A549 (cell line): Measurements from ENCODE around the gene PPTC7. TPM values are rescaled to one million over a fixed set of nuclear protein-coding genes. Genes with fewer than 3 reads are reported as not detected.
"Not testable (repeated sequence)": the region's sequence is repeated elsewhere in the genome, so short reads cannot be mapped to it uniquely, and the experiment has no call there.

Experiments used
- ATAC-seq, 2 experiments: fragments of 200-7000 bp in 1 of 2; fragments of >200 bp in 1 of 2; cut with Nextera tagmentation in 1 of 2; cut with Tn5 transposase in 1 of 2; 3 replicates each; pipeline versions ENCODE4 v1.8.0 to v1.9.1; 2018 to 2020; ENCODE audit warnings: mild to moderate bottlenecking in 1 of 2, moderate library complexity in 1 of 2
- CTCF ChIA-PET: fragments of 300-600 bp; sonication (Branson Sonifier 250); formaldehyde crosslinking; extraction: SDS; loops from one replicate; lab custom pipeline; 2021; ENCODE audit warnings: antibody characterized with exemption, inconsistent platforms; lab: Yijun Ruan, JAX
- POLR2A ChIA-PET: fragments of 350-600 bp; formaldehyde crosslinking; extraction: SDS; loops from one replicate; lab custom pipeline; 2021; ENCODE audit warnings: antibody characterized with exemption, inconsistent platforms; lab: Yijun Ruan, JAX
- DNase-seq, 2 experiments: peaks; one replicate each; pipeline versions ENCODE4 v3.0.0 to v3.0.0-alpha.2; 2011 to 2016; ENCODE audit warnings: low read depth in 1 of 2, low spot score in 1 of 2
- FAIRE-seq: peaks from 2 replicates; lab custom pipeline; 2011; peaks lifted over from hg19 to GRCh38; lab: Jason Lieb, UNC
- H3K27ac ChIP-seq, 2 experiments: fragments of >200 bp; sonication (Bioruptor Twin); formaldehyde crosslinking; 3 replicates each; pipeline ENCODE4 v1.5.1; 2016 to 2017
- H3K4me1 ChIP-seq: fragments of >200 bp; sonication (Bioruptor Twin); formaldehyde crosslinking; 3 replicates; pipeline ENCODE4 v1.6.1; 2016
- H3K4me2 ChIP-seq: fragments of >200 bp; sonication (Bioruptor Twin); formaldehyde crosslinking; 3 replicates; pipeline ENCODE4 v1.6.1; 2016
- H3K4me3 ChIP-seq: fragments of >200 bp; sonication (Bioruptor Twin); formaldehyde crosslinking; 3 replicates; pipeline ENCODE4 v1.5.1; 2016
- H3K9me3 ChIP-seq: fragments of >200 bp; sonication (Bioruptor Twin); formaldehyde crosslinking; 3 replicates; pipeline ENCODE4 v1.6.1; 2016
- CBX2 ChIP-seq: fragments of 200-600 bp; sonication (generic); IDR thresholded peaks from 2 replicates; pipeline ENCODE4 v1.6.1; 2016; ENCODE audit warnings: low read depth, mild to moderate bottlenecking, borderline replicate concordance
- CHD4 ChIP-seq: fragments of 200-600 bp; sonication (generic); IDR thresholded peaks from 2 replicates; pipeline ENCODE4 v1.6.1; 2016; ENCODE audit warnings: antibody characterized with exemption, mild to moderate bottlenecking, borderline replicate concordance
- FOXS1 ChIP-seq: fragments of 250-450 bp; sonication (Bioruptor Pico); IDR thresholded peaks from 2 replicates; pipeline ENCODE4 v1.5.0; 2020; ENCODE audit warnings: mild to moderate bottlenecking, moderate library complexity
- KDM1A ChIP-seq: fragments of 200-600 bp; sonication (generic); IDR thresholded peaks from 2 replicates; pipeline ENCODE4 v1.6.1; 2016; ENCODE audit warnings: low read depth, mild to moderate bottlenecking
- MAFK ChIP-seq: fragments of 450-650 bp; IDR thresholded peaks from 2 replicates; pipeline ENCODE4 v1.6.1; 2014; ENCODE audit not compliant: partially characterized antibody
- MAZ ChIP-seq: fragments of 150-350 bp; IDR thresholded peaks from 2 replicates; pipeline ENCODE4 v1.6.1; 2014; ENCODE audit warnings: antibody characterized with exemption, low read depth, low read length, borderline replicate concordance
- NR3C1 ChIP-seq: fragments of >200 bp; sonication (Bioruptor Twin); formaldehyde crosslinking; IDR thresholded peaks from 3 replicates; pipeline ENCODE4 v1.6.1; 2017
- PHF8 ChIP-seq: fragments of 200-600 bp; sonication (generic); IDR thresholded peaks from 2 replicates; pipeline ENCODE4 v1.6.1; 2016; ENCODE audit warnings: low read depth, mild to moderate bottlenecking, antibody characterized with exemption, moderate library complexity, borderline replicate concordance
- RARB ChIP-seq: fragments of 250-450 bp; sonication (Bioruptor Pico); IDR thresholded peaks from 2 replicates; pipeline ENCODE4 v1.8.0; 2021; ENCODE audit warnings: mild to moderate bottlenecking, moderate library complexity
- WGBS: methylation state at CpG from one replicate; pipeline ENCODE4 v1.1.6; 2017; ENCODE audit errors: missing lambda C conversion rate; 5-methylcytosine and 5-hydroxymethylcytosine counted together
- polyA plus RNA-seq, 4 experiments: library from polyadenylated mRNA; depleted of rRNA in 3 of 4; stranded (reverse); fragments of >200 nt; fragmentation: RNase III in 1 of 4; extraction: RNeasy Plus Mini Kit Qiagen cat#74134 plus additional on column Dnase treatment in 1 of 4; gene quantifications; 2 replicates in 3 of 4; 3 replicates in 1 of 4; pipeline ENCODE4 v1.2.3, GENCODE V29; 2011 to 2017
- TF ChIP-seq, protein P1 (sequence below): fragments of 450-650 bp; IDR thresholded peaks from 2 replicates; pipeline ENCODE4 v1.6.1; 2014; ENCODE audit warnings: antibody characterized with exemption

Gene PPTC7
- polyA plus RNA-seq, 2 of the 4 experiments (the other 2 are of a cell fraction) = 15.1 to 30.3 TPM

DNA sequence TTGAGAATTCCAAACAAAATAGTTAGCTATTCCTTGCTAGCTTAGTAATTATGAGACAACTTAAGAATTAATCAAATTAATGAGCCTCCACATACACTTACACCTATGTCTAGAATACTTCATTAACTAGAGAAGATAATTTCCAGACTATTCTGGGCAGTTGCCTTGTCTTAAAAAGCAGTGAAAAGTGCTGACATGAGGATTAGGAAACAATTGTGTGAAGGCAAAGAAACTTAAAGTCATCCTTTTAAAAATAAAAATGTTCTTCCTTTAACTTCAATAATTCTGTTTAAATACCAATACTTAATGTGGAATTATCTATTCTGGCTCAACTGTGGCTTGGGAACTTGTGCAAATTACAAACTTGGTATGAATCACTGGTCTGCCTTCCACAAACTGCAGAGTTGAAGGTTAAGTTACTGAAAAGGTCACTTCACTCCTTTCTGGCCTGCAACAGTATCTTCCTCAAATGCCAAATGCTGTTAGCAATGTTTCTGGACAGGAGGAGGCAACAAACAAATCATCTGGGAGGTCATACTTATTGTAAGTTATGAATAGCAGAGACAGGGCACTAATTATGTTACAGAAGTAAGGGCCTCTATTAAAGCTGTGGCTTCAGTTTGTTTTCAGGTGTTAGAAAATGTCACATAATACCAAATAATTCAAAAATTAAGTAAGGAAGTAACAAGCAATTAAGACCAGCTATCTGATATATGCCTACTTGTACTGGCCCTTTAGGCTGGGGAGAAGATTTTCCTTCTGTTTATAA lies 19.2 kb downstream of the PPTC7 start:
- DNase-seq = no peak
- POLR2A ChIA-PET = interaction anchor here (0.6 kb wide), 2 partner anchors 114 to 214 kb away, joined by 3 read pairs; partner anchors contain the start of gene ARPC3

DNA sequence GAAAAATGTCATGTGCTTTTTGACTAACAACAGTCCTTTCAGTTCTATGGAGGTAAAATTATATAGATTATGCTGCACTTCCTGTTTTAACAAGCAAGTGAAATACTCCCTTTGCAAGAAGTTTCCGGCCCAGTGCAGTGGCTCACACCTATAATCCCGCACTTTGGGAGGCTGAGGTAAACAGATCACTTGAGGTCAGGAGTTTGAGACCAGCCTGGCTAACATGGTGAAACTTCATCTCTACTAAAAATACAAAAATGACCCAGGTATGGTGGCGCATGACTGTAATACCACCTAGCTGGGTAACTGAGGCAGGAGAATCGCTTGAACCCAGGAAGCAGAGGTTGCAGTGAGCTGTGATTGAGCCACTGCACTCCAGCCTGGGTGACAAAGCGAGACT lies 20.7 kb downstream of the PPTC7 start:
- H3K4me3 ChIP-seq, POLR2A ChIA-PET, DNase-seq, ATAC-seq, H3K9me3 ChIP-seq, FAIRE-seq: not testable (repeated sequence)
- 76% methylated on average over 5 of the region's 5 CpGs for WGBS
- Histone ChIP-seq H3K27ac (peak overlapping the region; percentile 27 to 73; a peak in 4 of 6 replicates), H3K4me2 (peak overlapping the region; percentile 64), H3K4me1 (peaks cover 61% of the 10 kb centered on the region)
- CTCF ChIA-PET = interaction anchor here (1.2 to 1.5 kb wide), 3 partner anchors 11 to 112 kb away, joined by 4 to 5 read pairs (median 4); partner anchors contain the start of gene ARPC3

More for the DNA sequence above, 19.2 kb downstream of the PPTC7 start:
- TF ChIP-seq PHF8 (no peak), MAZ (no peak), MAFK (peak; percentile 89)
- Histone ChIP-seq H3K9me3 (peaks cover 4% of the 10 kb centered on the region; the same call in 1 of the 3 replicates), H3K4me1 (peaks cover 61% of the 10 kb centered on the region), H3K4me2 (peak overlapping the region; percentile 63), H3K4me3 (no peak overlapping the region; the same call in 2 of the 3 replicates), H3K27ac (peak overlapping the region; percentile 28 to 51; a peak in 3 of 6 replicates)
- CTCF ChIA-PET = interaction anchor here (0.5 to 1.9 kb wide), 6 partner anchors 12 to 483 kb away, joined by 3 to 10 read pairs (median 4); no protein-coding TSS in a partner anchor
- 0 out of 6 replicates have a peak, but pooled peaks of 1 of the 2 experiments have one; percentile 8 for ATAC-seq
- no peak for FAIRE-seq

DNA sequence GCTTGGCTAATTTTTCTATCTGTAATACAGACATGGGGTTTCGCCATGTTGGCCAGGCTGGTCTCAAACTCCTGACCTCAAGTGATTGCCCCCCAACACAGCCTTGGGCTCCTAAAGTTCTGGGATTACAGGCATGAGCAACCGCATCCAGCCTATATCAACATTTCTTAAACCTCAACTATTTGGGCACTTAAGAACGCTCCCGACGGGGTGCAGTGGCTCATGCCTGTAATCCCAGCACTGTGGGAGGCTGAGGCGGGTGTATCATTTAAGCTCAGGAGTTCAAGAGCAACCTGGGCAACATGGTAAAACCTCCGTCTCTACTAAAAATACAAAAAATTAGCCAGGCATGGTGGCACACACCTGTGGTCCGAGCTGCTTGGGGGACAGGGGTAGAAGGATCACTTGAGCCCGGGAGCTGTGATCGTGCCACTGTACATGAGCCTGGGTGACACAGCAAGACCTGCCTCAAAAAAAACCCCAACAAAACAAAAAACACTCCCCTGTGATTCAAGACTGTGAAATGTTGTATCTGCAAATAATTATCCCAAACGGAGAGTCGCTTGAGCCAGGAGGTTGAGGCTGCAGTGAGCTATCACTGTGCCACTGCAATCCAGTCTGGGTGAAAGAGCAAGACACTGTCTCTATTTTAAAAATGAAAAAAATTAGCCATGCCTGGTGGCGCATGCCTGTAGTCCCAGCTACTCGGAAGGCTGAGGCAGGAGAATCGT lies 21.5 kb downstream of the PPTC7 start:
- CTCF ChIA-PET = interaction anchor here (0.6 to 1.9 kb wide), 4 partner anchors 10 to 111 kb away, joined by 3 to 6 read pairs (median 4); partner anchors contain the start of gene ARPC3
- H3K4me2 ChIP-seq = peak overlapping the region; percentile 64
- WGBS = 48% methylated on average over 15 of the region's 15 CpGs
- peak overlapping the region; percentile 27 to 73; a peak in 4 of 6 replicates for H3K27ac ChIP-seq
- H3K4me3 ChIP-seq = no peak overlapping the region
- FAIRE-seq = no peak
- ATAC-seq = peak; percentile 73 to 77; a peak in 5 of 6 replicates
- peak; percentile 32 for TF ChIP-seq MAFK
- TF ChIP-seq, protein P1, sequence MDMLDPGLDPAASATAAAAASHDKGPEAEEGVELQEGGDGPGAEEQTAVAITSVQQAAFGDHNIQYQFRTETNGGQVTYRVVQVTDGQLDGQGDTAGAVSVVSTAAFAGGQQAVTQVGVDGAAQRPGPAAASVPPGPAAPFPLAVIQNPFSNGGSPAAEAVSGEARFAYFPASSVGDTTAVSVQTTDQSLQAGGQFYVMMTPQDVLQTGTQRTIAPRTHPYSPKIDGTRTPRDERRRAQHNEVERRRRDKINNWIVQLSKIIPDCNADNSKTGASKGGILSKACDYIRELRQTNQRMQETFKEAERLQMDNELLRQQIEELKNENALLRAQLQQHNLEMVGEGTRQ = no peak
- H3K4me1 ChIP-seq = peaks cover 61% of the 10 kb centered on the region
- peak in 1 of 2 experiments; percentile 46 for DNase-seq
- POLR2A ChIA-PET = no interaction called here
- H3K9me3 ChIP-seq = no peaks in the 10 kb centered on the region

DNA sequence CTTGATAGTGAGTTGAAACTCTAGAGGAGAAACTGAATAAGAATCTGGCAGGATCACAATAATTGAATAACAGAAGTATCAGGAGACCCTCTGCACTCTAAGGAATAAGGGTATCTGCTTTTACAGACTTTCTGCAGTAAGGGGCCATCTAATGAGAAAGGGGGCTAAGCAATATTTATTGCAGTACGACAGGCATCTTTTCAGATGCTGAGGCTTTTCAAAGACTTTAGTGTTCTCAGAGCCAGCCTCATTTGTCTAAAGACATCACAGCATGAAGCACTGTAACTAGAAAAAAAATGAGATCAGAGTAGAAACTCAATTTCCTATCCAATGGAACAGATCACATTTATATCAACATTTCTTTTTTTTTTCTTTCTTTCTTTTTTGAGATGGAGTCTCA lies 22.2 kb downstream of the PPTC7 start:
- H3K4me3 ChIP-seq = no peak overlapping the region
- ATAC-seq = no peak
- H3K27ac ChIP-seq = peak overlapping the region in 1 of 2 experiments; percentile 73; a peak in 3 of 6 replicates
- H3K9me3 ChIP-seq = no peaks in the 10 kb centered on the region
- WGBS = 84% methylated on average over 1 of the region's 1 CpG
- no peak for TF ChIP-seq FOXS1
- TF ChIP-seq NR3C1 = no peak
- TF ChIP-seq RARB (CRISPR knock-in tag) = no peak
- TF ChIP-seq CBX2 = no peak
- DNase-seq = no peak
- CTCF ChIA-PET = interaction anchor here (1.5 to 1.9 kb wide), 2 partner anchors 12 to 111 kb away, joined by 4 to 6 read pairs; partner anchors contain the start of gene ARPC3
- H3K4me1 ChIP-seq = peaks cover 61% of the 10 kb centered on the region
- FAIRE-seq = no peak
- POLR2A ChIA-PET = no interaction called here
- H3K4me2 ChIP-seq = no peak overlapping the region

DNA sequence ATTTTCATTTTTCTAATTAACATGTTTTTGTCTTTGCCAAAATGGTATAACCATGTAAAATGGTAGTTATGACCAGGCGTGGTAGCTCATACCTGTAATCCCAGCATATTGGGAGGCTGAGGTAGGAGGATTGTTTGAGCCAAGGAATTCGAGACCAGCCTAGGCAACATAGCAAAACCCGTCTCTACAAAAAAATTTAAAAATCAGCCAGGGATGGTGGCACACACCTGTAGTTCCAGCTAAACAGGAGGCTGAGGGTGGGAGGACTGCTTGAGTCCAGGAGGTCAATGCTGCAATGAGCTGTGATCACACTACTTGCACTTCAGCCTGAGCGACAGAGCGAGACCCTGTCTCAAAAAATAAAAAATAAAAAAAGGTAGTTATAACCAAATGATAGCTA lies 23.1 kb downstream of the PPTC7 start:
- ATAC-seq (no peak), FAIRE-seq (no peak), DNase-seq (no peak)
- WGBS = 92% methylated on average over 5 of the region's 5 CpGs
- H3K4me2 ChIP-seq = no peak overlapping the region
- H3K4me1 ChIP-seq = peaks cover 62% of the 10 kb centered on the region
- no peak overlapping the region for H3K27ac ChIP-seq
- H3K9me3 ChIP-seq = no peaks in the 10 kb centered on the region
- no peak for TF ChIP-seq KDM1A
- no peak for TF ChIP-seq CHD4
- ChIA-PET POLR2A (interaction anchor here (0.8 kb wide), 1 partner anchor 14 kb away, joined by 3 read pairs; no protein-coding TSS in a partner anchor), CTCF (interaction anchor here (0.9 to 1.9 kb wide), 5 partner anchors 11 to 328 kb away, joined by 3 to 6 read pairs (median 5); no protein-coding TSS in a partner anchor)
- H3K4me3 ChIP-seq = no peak overlapping the region

DNA sequence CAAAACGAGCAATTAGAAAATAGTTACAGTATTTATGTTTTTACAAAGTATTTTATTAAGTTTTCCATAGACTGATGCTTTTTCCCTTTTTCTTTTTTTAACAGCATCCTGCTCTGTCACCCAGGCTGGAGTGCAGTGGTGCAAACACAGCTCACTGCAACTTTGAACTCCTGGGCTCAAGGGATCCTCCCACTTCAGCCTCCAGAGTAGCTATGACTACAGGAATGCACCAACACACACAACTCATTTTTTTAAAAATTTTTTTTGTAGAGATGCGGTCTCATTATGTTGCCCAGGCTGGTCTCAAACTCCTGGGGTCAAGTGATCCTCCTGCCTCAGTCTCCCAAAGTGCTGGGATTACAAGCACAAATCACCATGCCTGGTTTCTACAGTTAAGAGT lies 24.2 kb downstream of the PPTC7 start:
- CTCF ChIA-PET = interaction anchor here (1.1 to 1.9 kb wide), 4 partner anchors 10 to 48 kb away, joined by 3 to 5 read pairs (median 4); no protein-coding TSS in a partner anchor
- DNase-seq, H3K27ac ChIP-seq, ATAC-seq, H3K4me2 ChIP-seq, H3K9me3 ChIP-seq, H3K4me3 ChIP-seq, FAIRE-seq, POLR2A ChIA-PET: not testable (repeated sequence)
- WGBS = 94% methylated on average over 2 of the region's 2 CpGs
- H3K4me1 ChIP-seq = peaks cover 53% of the 10 kb centered on the region
